Esophagus muscularis mucosa (tissue), 4 donors: Measurements from ENCODE around the gene PNO1.

ENCODE experiments used
- CTCF ChIP-seq, 3 experiments: fragments of 200-600 bp in 2 of 3; fragments of 450-650 bp in 1 of 3; sonication (generic) in 2 of 3; IDR thresholded peaks; one replicate each; pipeline ENCODE4 v1.5.1; 2017 to 2019; ENCODE audit warnings: antibody characterized with exemption in 3 of 3, mild to moderate bottlenecking in 2 of 3, moderate library complexity in 1 of 3
- EP300 ChIP-seq: sonication (generic); formaldehyde crosslinking; IDR thresholded peaks from one replicate; pipeline ENCODE4 v1.6.1; 2017; ENCODE audit warnings: antibody characterized with exemption
- POLR2A ChIP-seq: fragments of 450-650 bp; IDR thresholded peaks from one replicate; pipeline ENCODE4 v1.6.1; 2017; ENCODE audit warnings: antibody characterized with exemption, moderate library complexity, mild to moderate bottlenecking, low read depth
- POLR2AphosphoS5 ChIP-seq, 2 donors: sonication (generic); formaldehyde crosslinking; IDR thresholded peaks; one replicate each; pipeline ENCODE4 v1.6.1; 2017; ENCODE audit warnings: antibody characterized with exemption in 2 of 2

- peak in 1 of 3 experiments; percentile 21 for TF ChIP-seq CTCF (IDR thresholded peaks at IDR 0.05)
- no peak for TF ChIP-seq POLR2A
- no peak for TF ChIP-seq EP300
- peak; percentile 77 to 84 for TF ChIP-seq POLR2AphosphoS5 (IDR thresholded peaks at IDR 0.05)
Measured at GRCh38 chr2:68157402-68158133, at the start of gene PNO1.
